DOHH2 (cell line): ENCODE data around the gene HNRNPK.

Source experiments
- H3F3A ChIP-seq: fragments of 200-600 bp; sonication (generic), shearing (Covaris generic); 2 replicates; pipeline ENCODE4 v1.6.0; 2016; ENCODE audit warnings: antibody characterized with exemption, mild to moderate bottlenecking; ENCODE audit not compliant: control insufficient read depth, insufficient read depth
- H3K27ac ChIP-seq: fragments of 200-600 bp; sonication (generic); 2 replicates; pipeline ENCODE4 v1.5.1; 2014; ENCODE audit warnings: low read depth, mild to moderate bottlenecking, low read length, moderate library complexity
- H3K27me3 ChIP-seq: fragments of 200-600 bp; sonication (generic); 2 replicates; pipeline ENCODE4 v1.6.1; 2014; ENCODE audit warnings: mild to moderate bottlenecking, low read length, mixed read lengths; ENCODE audit not compliant: control insufficient read depth
- H3K36me3 ChIP-seq: fragments of 200-600 bp; sonication (generic); 2 replicates; pipeline ENCODE4 v1.6.1; 2014; ENCODE audit warnings: mild to moderate bottlenecking, low read length, moderate library complexity, mixed read lengths; ENCODE audit not compliant: control insufficient read depth
- H3K4me1 ChIP-seq: fragments of 200-600 bp; sonication (generic); 2 replicates; pipeline ENCODE4 v1.6.1; 2014; ENCODE audit warnings: mild to moderate bottlenecking, low read length, mixed read lengths; ENCODE audit not compliant: control insufficient read depth
- H3K4me2 ChIP-seq: fragments of 200-600 bp; sonication (generic); 2 replicates; pipeline ENCODE4 v1.6.0; 2014; ENCODE audit warnings: mild to moderate bottlenecking, low read length, moderate library complexity
- H3K4me3 ChIP-seq: fragments of 200-600 bp; sonication (generic); 2 replicates; pipeline ENCODE4 v1.5.1; 2014; ENCODE audit warnings: mild to moderate bottlenecking, low read length, mixed read lengths
- H3K79me2 ChIP-seq: fragments of 200-600 bp; sonication (generic); 2 replicates; pipeline ENCODE4 v1.6.1; 2014; ENCODE audit warnings: mild to moderate bottlenecking, low read length, mixed read lengths; ENCODE audit not compliant: control insufficient read depth
- H3K9me2 ChIP-seq: fragments of 200-600 bp; sonication (generic); replicated peaks from 2 replicates; pipeline ENCODE4 v1.6.1; 2014; ENCODE audit warnings: mild to moderate bottlenecking, low read length, mixed read lengths; ENCODE audit not compliant: control insufficient read depth
- H3K9me3 ChIP-seq: fragments of 200-600 bp; sonication (generic); 2 replicates; pipeline ENCODE4 v1.6.1; 2014; ENCODE audit warnings: antibody characterized with exemption, low read length, mixed read lengths; ENCODE audit not compliant: control insufficient read depth, insufficient read depth
- H4K20me1 ChIP-seq: fragments of 200-600 bp; sonication (generic); 2 replicates; pipeline ENCODE4 v1.6.0; 2014; ENCODE audit warnings: low read depth, mild to moderate bottlenecking, antibody characterized with exemption, low read length, moderate library complexity; ENCODE audit not compliant: control insufficient read depth, insufficient read depth
- EZH2phosphoT487 ChIP-seq: fragments of 200-600 bp; sonication (generic); IDR thresholded peaks from 2 replicates; pipeline ENCODE4 v1.6.1; 2017; ENCODE audit warnings: borderline replicate concordance, mild to moderate bottlenecking, antibody characterized with exemption, low read length, moderate library complexity, mixed read lengths
- TF ChIP-seq, protein P1 (sequence below): fragments of 200-600 bp; sonication (generic); IDR thresholded peaks from one replicate; pipeline ENCODE4 v1.5.1; 2014; ENCODE audit warnings: antibody characterized with exemption, mild to moderate bottlenecking, low read depth, low read length; ENCODE audit not compliant: poor library complexity, severe bottlenecking

HNRNPK gene

DNA sequence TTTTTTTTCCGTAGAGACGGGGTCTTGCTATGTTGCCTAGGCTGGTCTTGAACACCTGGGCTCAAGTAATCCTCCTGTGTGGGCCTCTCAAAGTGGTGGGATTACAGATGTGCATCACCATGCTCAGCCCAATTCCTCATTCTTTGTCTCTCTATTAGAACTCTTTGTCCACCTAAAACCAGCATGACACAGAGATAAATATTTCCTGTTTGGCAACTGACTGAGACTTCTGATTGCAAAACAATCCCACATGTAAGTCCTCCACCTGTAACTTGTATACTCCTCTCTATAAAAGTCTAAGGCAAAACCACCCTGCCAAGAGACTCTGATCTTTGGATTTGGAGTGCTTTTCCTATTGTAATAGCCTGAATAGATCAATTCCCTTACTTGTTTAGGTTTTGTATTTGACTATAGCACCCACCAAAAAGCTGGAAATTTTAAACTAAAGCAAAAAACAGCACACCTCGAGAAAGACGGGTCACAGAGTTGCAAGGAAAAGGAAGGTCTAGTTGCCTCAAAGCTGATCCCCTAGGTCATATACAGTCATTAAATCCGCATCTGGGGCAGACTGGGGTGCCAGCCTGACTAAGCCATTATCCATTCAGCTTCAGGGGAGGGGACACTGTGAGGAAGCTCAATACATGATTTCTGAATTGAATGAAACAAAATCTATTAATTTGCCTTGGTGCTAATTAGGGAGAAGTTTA lies 45.3 kb downstream of the HNRNPK start:
- Histone ChIP-seq H3F3A (no peaks in the 10 kb centered on the region), H3K9me3 (no peaks in the 10 kb centered on the region), H3K36me3 (peaks cover 14% of the 10 kb centered on the region), H3K4me1 (no peaks in the 10 kb centered on the region), H3K27me3 (peaks cover 5% of the 10 kb centered on the region), H3K27ac (no peak overlapping the region), H3K79me2 (no peaks in the 10 kb centered on the region), H4K20me1 (no peaks in the 10 kb centered on the region), H3K4me3 (no peak overlapping the region), H3K9me2 (no peaks in the 10 kb centered on the region), H3K4me2 (no peak overlapping the region)
- no peak for TF ChIP-seq EZH2phosphoT487
- TF ChIP-seq, protein P1, sequence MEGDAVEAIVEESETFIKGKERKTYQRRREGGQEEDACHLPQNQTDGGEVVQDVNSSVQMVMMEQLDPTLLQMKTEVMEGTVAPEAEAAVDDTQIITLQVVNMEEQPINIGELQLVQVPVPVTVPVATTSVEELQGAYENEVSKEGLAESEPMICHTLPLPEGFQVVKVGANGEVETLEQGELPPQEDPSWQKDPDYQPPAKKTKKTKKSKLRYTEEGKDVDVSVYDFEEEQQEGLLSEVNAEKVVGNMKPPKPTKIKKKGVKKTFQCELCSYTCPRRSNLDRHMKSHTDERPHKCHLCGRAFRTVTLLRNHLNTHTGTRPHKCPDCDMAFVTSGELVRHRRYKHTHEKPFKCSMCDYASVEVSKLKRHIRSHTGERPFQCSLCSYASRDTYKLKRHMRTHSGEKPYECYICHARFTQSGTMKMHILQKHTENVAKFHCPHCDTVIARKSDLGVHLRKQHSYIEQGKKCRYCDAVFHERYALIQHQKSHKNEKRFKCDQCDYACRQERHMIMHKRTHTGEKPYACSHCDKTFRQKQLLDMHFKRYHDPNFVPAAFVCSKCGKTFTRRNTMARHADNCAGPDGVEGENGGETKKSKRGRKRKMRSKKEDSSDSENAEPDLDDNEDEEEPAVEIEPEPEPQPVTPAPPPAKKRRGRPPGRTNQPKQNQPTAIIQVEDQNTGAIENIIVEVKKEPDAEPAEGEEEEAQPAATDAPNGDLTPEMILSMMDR = no peak

DNA sequence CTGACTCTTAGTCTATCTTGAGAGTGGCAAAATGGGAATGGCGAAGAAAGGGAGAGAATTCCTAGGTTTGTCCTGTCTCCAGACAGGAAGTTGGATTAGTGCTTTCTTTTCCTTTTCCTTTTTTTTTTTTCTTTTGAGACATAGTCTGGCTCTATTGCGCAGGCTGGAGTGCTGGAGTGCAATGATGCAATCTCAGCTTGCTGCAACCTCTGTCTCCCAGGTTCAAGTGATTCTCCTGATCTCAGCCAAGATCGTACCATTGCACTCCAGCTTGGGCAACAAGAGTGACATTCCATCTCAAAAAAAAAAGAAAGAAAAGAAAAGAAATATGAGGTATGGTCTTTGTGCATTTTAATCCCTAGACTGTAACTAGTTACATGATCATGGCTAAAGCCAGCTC lies 46.2 kb downstream of the HNRNPK start:
- Histone ChIP-seq H3F3A (no peaks in the 10 kb centered on the region), H3K27me3 (peaks cover 5% of the 10 kb centered on the region), H4K20me1 (no peaks in the 10 kb centered on the region), H3K4me3 (no peak overlapping the region), H3K27ac (no peak overlapping the region), H3K9me3 (no peaks in the 10 kb centered on the region), H3K4me1 (no peaks in the 10 kb centered on the region), H3K9me2 (no peaks in the 10 kb centered on the region), H3K79me2 (no peaks in the 10 kb centered on the region), H3K36me3 (peaks cover 7% of the 10 kb centered on the region), H3K4me2 (no peak overlapping the region)
- no peak for TF ChIP-seq EZH2phosphoT487

DNA sequence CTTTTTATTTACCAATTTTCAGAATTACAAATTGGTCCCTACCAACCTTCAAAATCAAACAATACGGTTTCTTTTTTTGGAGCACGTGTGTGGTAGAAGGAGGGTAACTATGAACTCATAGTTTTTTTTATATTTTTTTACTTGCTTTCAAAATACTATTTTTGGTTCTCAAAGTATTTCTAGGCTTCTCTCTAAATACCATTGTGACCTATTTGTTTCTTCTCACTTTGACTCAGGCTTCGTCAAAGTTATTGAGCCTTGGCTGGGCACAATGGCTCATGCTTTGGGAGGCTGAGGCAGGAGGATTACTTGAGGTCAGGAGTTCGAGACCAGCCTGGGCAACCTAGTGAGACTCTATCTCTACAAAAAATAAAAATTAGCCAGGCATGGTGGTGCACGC lies 47.2 kb downstream of the HNRNPK start:
- no peak overlapping the region for H3K4me2 ChIP-seq
- H3K9me2 ChIP-seq = no peaks in the 10 kb centered on the region
- H3K27ac ChIP-seq = no peak overlapping the region
- TF ChIP-seq, protein P1 = no peak
- no peak for TF ChIP-seq EZH2phosphoT487
- H3K4me3 ChIP-seq = no peak overlapping the region
- H3K27me3 ChIP-seq = peaks cover 6% of the 10 kb centered on the region
- H3K36me3 ChIP-seq = peaks cover 5% of the 10 kb centered on the region
- H3K79me2 ChIP-seq = no peaks in the 10 kb centered on the region
- no peaks in the 10 kb centered on the region for H3K9me3 ChIP-seq
- H4K20me1 ChIP-seq = no peaks in the 10 kb centered on the region
- no peaks in the 10 kb centered on the region for H3F3A ChIP-seq
- no peaks in the 10 kb centered on the region for H3K4me1 ChIP-seq

DNA sequence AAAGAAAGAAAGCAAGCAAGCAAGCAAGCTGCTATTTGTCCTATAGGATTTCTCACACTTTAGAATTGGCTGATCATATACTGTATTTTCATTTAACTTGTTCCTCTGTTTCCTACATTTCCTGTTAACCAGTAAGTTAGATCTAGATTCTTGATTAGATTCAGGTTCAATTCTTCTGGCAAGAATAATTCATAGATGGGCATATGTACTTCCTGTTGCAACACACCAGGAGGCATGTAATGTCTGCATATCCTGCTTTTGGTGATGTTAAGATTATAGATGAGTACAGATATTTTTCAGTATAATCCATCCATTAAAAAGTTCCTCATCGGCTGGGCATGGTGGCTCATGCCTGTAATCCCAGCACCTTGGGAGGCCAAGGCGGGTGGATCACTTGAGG lies 48.0 kb downstream of the HNRNPK start:
- no peaks in the 10 kb centered on the region for H4K20me1 ChIP-seq
- no peaks in the 10 kb centered on the region for H3K9me3 ChIP-seq
- H3K4me3 ChIP-seq = no peak overlapping the region
- no peaks in the 10 kb centered on the region for H3K79me2 ChIP-seq
- no peak overlapping the region for H3K27ac ChIP-seq
- no peak for TF ChIP-seq EZH2phosphoT487
- TF ChIP-seq, protein P1 = no peak
- H3F3A ChIP-seq = no peaks in the 10 kb centered on the region
- no peaks in the 10 kb centered on the region for H3K9me2 ChIP-seq
- H3K36me3 ChIP-seq = no peaks in the 10 kb centered on the region
- no peak overlapping the region for H3K4me2 ChIP-seq
- H3K27me3 ChIP-seq = peaks cover 9% of the 10 kb centered on the region
- no peaks in the 10 kb centered on the region for H3K4me1 ChIP-seq
